GM12891 (cell line): Measurements from ENCODE around the gene PRMT1.

ENCODE experiments used
- POLR2A ChIP-seq: IDR thresholded peaks from 2 replicates; pipeline ENCODE4 v1.6.1; 2011; ENCODE audit warnings: low read depth, low read length, control low read depth
- POLR2AphosphoS5 ChIP-seq: IDR thresholded peaks from 2 replicates; pipeline ENCODE4 v1.6.1; 2011; ENCODE audit warnings: low read depth, low read length, control low read depth

DNA sequence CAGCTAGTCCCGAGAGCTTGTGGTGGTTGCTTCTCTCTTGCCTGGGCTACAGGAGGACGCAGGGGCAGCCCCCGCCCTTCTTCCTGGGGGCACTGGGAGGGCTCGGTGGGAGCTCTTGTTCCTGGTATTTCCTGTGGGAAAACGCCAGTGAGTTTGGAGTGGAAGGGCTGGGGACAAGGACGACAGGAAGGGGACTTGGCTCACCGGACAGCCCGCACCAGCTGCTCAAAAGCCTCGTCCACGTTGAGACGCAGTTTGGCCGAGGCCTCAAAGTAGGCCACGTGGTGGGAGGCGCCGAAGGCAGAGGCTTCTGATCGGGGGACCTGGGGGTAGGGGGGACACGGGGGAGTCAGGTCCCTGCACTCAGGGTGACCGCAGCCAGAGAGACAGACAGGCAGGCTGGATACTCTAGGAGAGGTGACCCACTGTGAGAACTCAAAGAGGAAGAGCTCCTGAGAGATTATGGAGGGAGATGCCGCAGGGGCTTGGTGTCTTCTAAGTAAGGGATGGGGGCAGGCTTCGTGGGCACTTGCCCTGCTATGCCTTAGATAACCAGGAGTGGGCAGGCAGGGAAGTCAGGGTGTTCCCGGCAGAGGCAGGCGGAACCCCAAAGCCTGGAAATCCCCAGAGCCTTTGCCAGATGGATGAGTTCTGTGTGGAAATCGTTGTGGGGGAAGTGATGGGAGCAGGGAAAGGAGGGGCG, 41.4 kb upstream of the PRMT1 start:
- TF ChIP-seq POLR2A: no peak
- TF ChIP-seq POLR2AphosphoS5: no peak
